H9 (cell line): Measurements from ENCODE around the gene SLCO3A1. TPM values are rescaled to one million over a fixed set of nuclear protein-coding genes. Genes with fewer than 3 reads are reported as not detected.

ENCODE experiments used
- DNase-seq: peaks from one replicate; pipeline ENCODE4 v3.0.0-alpha.2; 2017
- H2AFZ ChIP-seq: one replicate; pipeline ENCODE4 v1.6.1; 2013; ENCODE audit warnings: mild to moderate bottlenecking, low read length, control low read depth, moderate library complexity
- H2AK5ac ChIP-seq: 2 replicates; pipeline ENCODE4 v1.6.1; 2013; ENCODE audit warnings: low read length, control low read depth, mixed read lengths; ENCODE audit not compliant: insufficient read length
- H2BK120ac ChIP-seq: one replicate; pipeline ENCODE4 v1.6.1; 2013; ENCODE audit warnings: low read depth, mild to moderate bottlenecking, low read length, control low read depth, inconsistent platforms; ENCODE audit not compliant: poor library complexity, severe bottlenecking
- H2BK12ac ChIP-seq: 2 replicates; pipeline ENCODE4 v1.6.1; 2013; ENCODE audit warnings: low read length, control low read depth, mixed read lengths, low read depth; ENCODE audit not compliant: insufficient read length
- H2BK15ac ChIP-seq: 2 replicates; pipeline ENCODE4 v1.6.1; 2013; ENCODE audit warnings: low read depth, low read length, control low read depth
- H2BK20ac ChIP-seq: one replicate; pipeline ENCODE4 v1.6.1; 2013; ENCODE audit warnings: low read depth, mild to moderate bottlenecking, low read length, control low read depth, inconsistent platforms; ENCODE audit not compliant: poor library complexity, severe bottlenecking
- H2BK5ac ChIP-seq: 2 replicates; pipeline ENCODE4 v1.6.1; 2013; ENCODE audit warnings: low read length, control low read depth, mixed read lengths; ENCODE audit not compliant: insufficient read length
- H3K14ac ChIP-seq: 2 replicates; pipeline ENCODE4 v1.6.1; 2013; ENCODE audit warnings: low read length, control low read depth; ENCODE audit not compliant: insufficient read depth
- H3K18ac ChIP-seq: 2 replicates; pipeline ENCODE4 v1.6.1; 2013; ENCODE audit warnings: low read depth, mild to moderate bottlenecking, mixed read lengths, low read length, control low read depth; ENCODE audit not compliant: insufficient read length
- H3K23ac ChIP-seq: 2 replicates; pipeline ENCODE4 v1.6.1; 2013; ENCODE audit warnings: low read length, control low read depth, mixed read lengths, low read depth; ENCODE audit not compliant: insufficient read length
- H3K23me2 ChIP-seq: 2 replicates; pipeline ENCODE4 v1.6.1; 2013; ENCODE audit warnings: low read depth, mild to moderate bottlenecking, mixed read lengths, low read length, control low read depth; ENCODE audit not compliant: insufficient read length, poor library complexity, severe bottlenecking
- H3K27ac ChIP-seq: 2 replicates; pipeline ENCODE4 v1.5.1; 2013; ENCODE audit warnings: low read length, control low read depth, mixed read lengths, low read depth; ENCODE audit not compliant: insufficient read length
- H3K27me3 ChIP-seq: 2 replicates; pipeline ENCODE4 v1.6.1; 2013; ENCODE audit warnings: low read length, control low read depth, inconsistent platforms; ENCODE audit not compliant: insufficient read depth
- H3K4ac ChIP-seq: 2 replicates; pipeline ENCODE4 v1.6.1; 2013; ENCODE audit warnings: low read depth, mild to moderate bottlenecking, control low read depth, inconsistent platforms, low read length, moderate library complexity
- H3K4me1 ChIP-seq: 2 replicates; pipeline ENCODE4 v1.6.1; 2013; ENCODE audit warnings: low read length, control low read depth, inconsistent platforms; ENCODE audit not compliant: insufficient read depth
- H3K4me2 ChIP-seq: 2 replicates; pipeline ENCODE4 v1.6.1; 2013; ENCODE audit warnings: low read length, control low read depth, mixed read lengths; ENCODE audit not compliant: insufficient read length, insufficient read depth
- H3K56ac ChIP-seq: 2 replicates; pipeline ENCODE4 v1.6.1; 2013; ENCODE audit warnings: low read depth, mild to moderate bottlenecking, mixed read lengths, low read length, control low read depth; ENCODE audit not compliant: insufficient read length
- H3K79me1 ChIP-seq: 2 replicates; pipeline ENCODE4 v1.6.1; 2013; ENCODE audit warnings: low read depth, mild to moderate bottlenecking, moderate library complexity, low read length, control low read depth, inconsistent platforms; ENCODE audit not compliant: insufficient read depth, poor library complexity, severe bottlenecking
- H3K79me2 ChIP-seq: 2 replicates; pipeline ENCODE4 v1.6.1; 2013; ENCODE audit warnings: low read length, control low read depth, inconsistent platforms; ENCODE audit not compliant: insufficient read depth
- H3K9ac ChIP-seq: 2 replicates; pipeline ENCODE4 v1.6.1; 2013; ENCODE audit warnings: low read length, control low read depth, mixed read lengths; ENCODE audit not compliant: insufficient read length; ENCODE audit errors: extremely low read depth
- H3K9me3 ChIP-seq: one replicate; pipeline ENCODE4 v1.6.1; 2013; ENCODE audit warnings: low read depth, low read length, inconsistent platforms; ENCODE audit not compliant: control insufficient read depth
- H3T11ph ChIP-seq: one replicate; pipeline ENCODE4 v1.6.1; 2013; ENCODE audit warnings: mild to moderate bottlenecking, low read length, control low read depth, inconsistent platforms
- H4K20me1 ChIP-seq: one replicate; pipeline ENCODE4 v1.6.1; 2013; ENCODE audit not compliant: control insufficient read depth, insufficient read length, insufficient read depth
- H4K5ac ChIP-seq: 2 replicates; pipeline ENCODE4 v1.6.1; 2013; ENCODE audit warnings: low read depth, mild to moderate bottlenecking, mixed read lengths, low read length, control low read depth; ENCODE audit not compliant: insufficient read length
- H4K8ac ChIP-seq: replicated peaks from 2 replicates; pipeline ENCODE4 v1.6.1; 2013; ENCODE audit warnings: low read length, control low read depth, mixed read lengths, low read depth; ENCODE audit not compliant: insufficient read length
- H4K91ac ChIP-seq: 2 replicates; pipeline ENCODE4 v1.6.1; 2013; ENCODE audit warnings: low read depth, mild to moderate bottlenecking, moderate library complexity, mixed read lengths, low read length, control low read depth; ENCODE audit not compliant: insufficient read length
- H3K27ac Mint-ChIP-seq, 3 experiments: 2 replicates in 2 of 3; 3 replicates in 1 of 3; pipeline ENCODE4 v1.8.0; 2020 to 2021; ENCODE audit warnings: mixed read lengths in 3 of 3, mild to moderate bottlenecking in 1 of 3, moderate library complexity in 1 of 3
- H3K27me3 Mint-ChIP-seq: 2 replicates; pipeline ENCODE4 v1.8.0; 2021; ENCODE audit warnings: low read depth, mild to moderate bottlenecking, moderate library complexity, mixed read lengths
- H3K36me3 Mint-ChIP-seq, 3 experiments: 2 replicates in 2 of 3; 3 replicates in 1 of 3; pipeline ENCODE4 v1.8.0; 2020 to 2021; ENCODE audit warnings: low read depth in 3 of 3, mixed read lengths in 3 of 3; ENCODE audit not compliant: insufficient read depth in 1 of 3
- H3K4me1 Mint-ChIP-seq, 2 experiments: 2 replicates each; pipeline ENCODE4 v1.8.0; 2020; ENCODE audit warnings: mixed read lengths in 2 of 2
- H3K4me3 Mint-ChIP-seq, 2 experiments: 2 replicates in 1 of 2; 3 replicates in 1 of 2; pipeline ENCODE4 v1.8.0; 2020 to 2021; ENCODE audit warnings: mild to moderate bottlenecking in 2 of 2, mixed read lengths in 2 of 2, moderate library complexity in 1 of 2
- H3K9me3 Mint-ChIP-seq, 2 experiments: 2 replicates in 1 of 2; 3 replicates in 1 of 2; pipeline ENCODE4 v1.8.0; 2020; ENCODE audit warnings: mild to moderate bottlenecking in 2 of 2, mixed read lengths in 2 of 2, moderate library complexity in 1 of 2
- CTCF ChIP-seq: fragments of 200-600 bp; sonication (generic); conservative IDR thresholded peaks from 3 replicates; pipeline ENCODE4 v1.8.0; 2021; ENCODE audit warnings: antibody characterized with exemption, mild to moderate bottlenecking
- WGBS: extraction: QIAGEN DNeasy Blood & Tissue Kit; methylation state at CpG from one replicate; pipeline ENCODE4 v1.1.7; 2013; ENCODE audit warnings: missing lambda C conversion rate, low lambda C conversion rate, mixed read lengths; ENCODE audit not compliant: insufficient read length; ENCODE audit errors: extremely low coverage; 5-methylcytosine and 5-hydroxymethylcytosine counted together
- total RNA-seq: library from RNA; stranded (reverse); gene quantifications from 2 replicates; pipeline ENCODE4 v1.2.1, GENCODE V29; 2021

Gene SLCO3A1
- total RNA-seq, 1 experiment from 2014 or later: 9.4 TPM

GRCh38 chr15:91862891-91863504 is 9.5 kb downstream of the SLCO3A1 start:
- no peaks in the 10 kb centered on the region for H3K9me3 Mint-ChIP-seq

More at GRCh38 chr15:91862891-91863504, 9.5 kb downstream of the SLCO3A1 start:
- H3K4me2 ChIP-seq: no peak overlapping the region
- H3K56ac ChIP-seq: no peak overlapping the region
- H3K23ac ChIP-seq: no peak overlapping the region
- no peak overlapping the region for H2AFZ ChIP-seq
- no peaks in the 10 kb centered on the region for H3K27me3 Mint-ChIP-seq
- no peak for TF ChIP-seq CTCF
- no peak overlapping the region for H3K9ac ChIP-seq
- H2BK5ac ChIP-seq: no peak overlapping the region
- no peak overlapping the region for H3K4me3 Mint-ChIP-seq
- H4K91ac ChIP-seq: no peak overlapping the region
- H3K4me1 Mint-ChIP-seq: peaks cover 28 to 37% of the 10 kb centered on the region in 2 experiments
- H3K27ac ChIP-seq: no peak overlapping the region
- no peaks in the 10 kb centered on the region for H3K9me3 ChIP-seq
- WGBS: no CpG with 5 or more reads among the region's 5 CpGs
- no peak overlapping the region for H4K8ac ChIP-seq
- H4K5ac ChIP-seq: no peak overlapping the region
- H3K4me1 ChIP-seq: no peaks in the 10 kb centered on the region
- no peak overlapping the region for H3K4ac ChIP-seq
- no peaks in the 10 kb centered on the region for H3K79me1 ChIP-seq
- no peak overlapping the region for H3T11ph ChIP-seq
- H2BK12ac ChIP-seq: no peak overlapping the region
- no peak overlapping the region for H2AK5ac ChIP-seq
- no peak overlapping the region for H2BK15ac ChIP-seq
- H3K27ac Mint-ChIP-seq: peak overlapping the region in 1 of 3 experiments; percentile 19; a peak in 1 of 7 replicates
- no peaks in the 10 kb centered on the region for H3K23me2 ChIP-seq
- no peaks in the 10 kb centered on the region for H3K79me2 ChIP-seq
- no peak overlapping the region for H2BK120ac ChIP-seq
- no peaks in the 10 kb centered on the region for H4K20me1 ChIP-seq
- no peak overlapping the region for H3K14ac ChIP-seq
- H3K27me3 ChIP-seq: no peaks in the 10 kb centered on the region
- no peak for DNase-seq
- H3K18ac ChIP-seq: no peak overlapping the region
- no peak overlapping the region for H2BK20ac ChIP-seq
- H3K36me3 Mint-ChIP-seq: no peaks in the 10 kb centered on the region
